OCI-LY7 (cell line): ENCODE data around the gene ADAMTSL2. TPM values are rescaled to one million over a fixed set of nuclear protein-coding genes. Genes with fewer than 3 reads are reported as not detected.

Source experiments
- BruUV-seq: library from RNA; stranded (reverse); fragments of 400-500 nt; replicated peaks from 2 replicates; lab custom pipeline; 2021; lab: Mats Ljungman, UMichigan
- CTCF ChIA-PET: fragments of 300-600 bp; sonication (Branson Sonifier 250); formaldehyde crosslinking; loops from one replicate; lab custom pipeline; 2022; ENCODE audit warnings: antibody characterized with exemption; ENCODE audit not compliant: unreplicated experiment; lab: Charles Lee
- POLR2A ChIA-PET: fragments of 300-600 bp; sonication (Branson Sonifier 250); formaldehyde crosslinking; loops from one replicate; lab custom pipeline; 2022; ENCODE audit warnings: antibody characterized with exemption; lab: Charles Lee
- DNase-seq: peaks from one replicate; pipeline ENCODE4 v3.0.0-alpha.2; 2015; ENCODE audit warnings: low spot score
- H2AFZ ChIP-seq: fragments of 200-600 bp; sonication (generic), shearing (Covaris generic); 2 replicates; pipeline ENCODE4 v1.6.1; 2014; ENCODE audit warnings: mild to moderate bottlenecking, antibody characterized with exemption, low read length, moderate library complexity
- H3K27ac ChIP-seq: fragments of 200-600 bp; sonication (generic); 2 replicates; pipeline ENCODE4 v1.5.1; 2014; ENCODE audit warnings: mixed run types, low read depth, mild to moderate bottlenecking, moderate library complexity, low read length, inconsistent platforms; ENCODE audit not compliant: poor library complexity, severe bottlenecking
- H3K36me3 ChIP-seq: fragments of 200-600 bp; sonication (generic); 2 replicates; pipeline ENCODE4 v1.6.1; 2014; ENCODE audit warnings: mild to moderate bottlenecking, antibody characterized with exemption, low read length, moderate library complexity, mixed read lengths; ENCODE audit not compliant: insufficient read depth
- H3K4me1 ChIP-seq: fragments of 200-600 bp; sonication (generic); 2 replicates; pipeline ENCODE4 v1.5.1; 2014; ENCODE audit warnings: mild to moderate bottlenecking, low read length; ENCODE audit not compliant: insufficient read depth, poor library complexity, severe bottlenecking
- H3K4me2 ChIP-seq: fragments of 200-600 bp; sonication (generic); 2 replicates; pipeline ENCODE4 v1.6.1; 2014; ENCODE audit warnings: mild to moderate bottlenecking, low read length
- H3K4me3 ChIP-seq: fragments of 200-600 bp; sonication (generic); 2 replicates; pipeline ENCODE4 v1.5.1; 2014; ENCODE audit warnings: mild to moderate bottlenecking, low read depth, low read length; ENCODE audit not compliant: poor library complexity, severe bottlenecking
- H3K79me2 ChIP-seq: fragments of 200-600 bp; sonication (generic); 2 replicates; pipeline ENCODE4 v1.6.1; 2016; ENCODE audit warnings: low read depth, mild to moderate bottlenecking, low read length, moderate library complexity, mixed read lengths; ENCODE audit not compliant: insufficient read depth
- H3K9me2 ChIP-seq: fragments of 200-600 bp; sonication (generic); 2 replicates; pipeline ENCODE4 v1.6.1; 2016; ENCODE audit warnings: mild to moderate bottlenecking, low read length, mixed read lengths; ENCODE audit not compliant: insufficient read depth
- H3K9me3 ChIP-seq: fragments of 200-600 bp; sonication (generic); 2 replicates; pipeline ENCODE4 v1.6.1; 2014; ENCODE audit warnings: mild to moderate bottlenecking, mixed run types, low read length, mixed read lengths
- H4K20me1 ChIP-seq: fragments of 200-600 bp; sonication (generic); 2 replicates; pipeline ENCODE4 v1.6.1; 2014; ENCODE audit warnings: mild to moderate bottlenecking, antibody characterized with exemption, low read length, moderate library complexity, mixed read lengths; ENCODE audit not compliant: insufficient read depth
- CTCF ChIP-seq: fragments of 200-600 bp; sonication (generic); conservative IDR thresholded peaks from 2 replicates; pipeline ENCODE4 v1.5.1; 2014; ENCODE audit warnings: mild to moderate bottlenecking, antibody characterized with exemption, low read length, moderate library complexity, mixed read lengths
- EZH2phosphoT487 ChIP-seq: fragments of 200-600 bp; sonication (generic); IDR thresholded peaks from 2 replicates; pipeline ENCODE4 v1.6.1; 2018; ENCODE audit warnings: low read depth, borderline replicate concordance, mild to moderate bottlenecking, mixed run types, antibody characterized with exemption, low read length, moderate library complexity, mixed read lengths
- intact Hi-C: fragments of 100-400 bp; cut with micrococcal nuclease; formaldehyde crosslinking; loops from one replicate; pipeline ENCODE4 v1.10.0; 2022; ENCODE audit not compliant: unreplicated experiment
- total RNA-seq, 2 experiments: library from RNA; depleted of rRNA in 1 of 2; stranded (reverse); fragments of >200 nt in 1 of 2; shearing (Covaris generic) in 1 of 2; gene quantifications; 2 replicates each; pipeline ENCODE4 v1.2.3, GENCODE V29; 2014 to 2022

Gene ADAMTSL2
- total RNA-seq, 2 experiments from 2014 or later, result 0.88 TPM; not detected in 1

DNA sequence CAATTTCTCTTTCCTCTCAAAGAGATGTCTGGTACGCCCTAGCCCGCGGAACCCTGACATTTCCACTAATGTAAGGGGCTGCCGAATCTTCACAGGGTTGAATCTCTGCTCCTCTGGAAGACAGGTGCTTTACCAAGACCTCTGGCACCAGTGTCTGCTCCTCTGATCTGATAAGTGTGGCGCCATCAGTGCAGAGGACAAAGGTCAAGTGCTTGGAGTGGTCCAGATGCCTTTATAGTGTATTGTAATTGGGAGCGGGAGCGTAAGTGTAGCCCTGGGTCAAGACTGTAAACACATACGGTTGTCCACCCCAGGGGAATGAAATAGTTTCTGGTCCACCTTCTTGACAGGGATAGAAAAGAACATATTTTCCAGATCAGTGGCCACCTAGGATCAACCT is 17.7 kb downstream of the ADAMTSL2 start:
- BruUV-seq, result no TSS peak
- no peak for TF ChIP-seq EZH2phosphoT487
- TF ChIP-seq CTCF, result no peak
- Histone ChIP-seq H3K4me2 (no peak overlapping the region), H3K36me3 (no peaks in the 10 kb centered on the region), H3K4me1 (peaks cover 22% of the 10 kb centered on the region), H3K79me2 (no peaks in the 10 kb centered on the region), H3K9me3 (no peaks in the 10 kb centered on the region), H3K4me3 (no peak overlapping the region), H3K27ac (no peak overlapping the region), H2AFZ (no peak overlapping the region), H3K9me2 (no peaks in the 10 kb centered on the region), H4K20me1 (no peaks in the 10 kb centered on the region)
- ChIA-PET CTCF (no interaction called here), POLR2A (no interaction called here)
- intact Hi-C loops, result no loop called here
- no peak for DNase-seq

DNA sequence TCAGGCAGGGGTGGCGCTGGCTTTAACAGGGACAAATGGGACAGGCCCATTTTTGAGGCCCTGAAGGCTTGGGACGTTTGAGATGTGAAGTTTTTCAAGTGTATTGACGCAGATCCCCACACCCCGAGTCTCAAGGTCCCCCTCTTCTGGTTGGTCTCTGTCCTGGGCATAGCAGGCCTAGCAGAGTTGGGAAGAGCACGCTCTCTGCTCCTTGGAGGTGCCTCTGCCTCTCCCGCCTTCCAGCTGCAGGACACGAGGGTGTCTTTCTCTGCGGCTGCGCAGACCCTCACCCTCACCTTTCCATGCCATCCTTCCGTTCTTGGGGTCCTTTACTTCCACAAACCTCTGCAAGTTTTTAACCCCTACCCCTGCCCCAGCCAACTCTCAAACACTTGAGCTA is 18.6 kb downstream of the ADAMTSL2 start:
- no peak overlapping the region for H3K27ac ChIP-seq
- no TSS peak for BruUV-seq
- H2AFZ ChIP-seq, result no peak overlapping the region
- no peaks in the 10 kb centered on the region for H4K20me1 ChIP-seq
- DNase-seq, result no peak
- ChIA-PET CTCF (no interaction called here), POLR2A (no interaction called here)
- TF ChIP-seq CTCF (0 out of 2 replicates have a peak, but pooled peaks have one; percentile 11), EZH2phosphoT487 (no peak)
- H3K4me2 ChIP-seq, result no peak overlapping the region
- no peak overlapping the region for H3K4me3 ChIP-seq
- intact Hi-C loops, result no loop called here
- H3K9me2 ChIP-seq, result no peaks in the 10 kb centered on the region
- H3K79me2 ChIP-seq, result no peaks in the 10 kb centered on the region
- peaks cover 31% of the 10 kb centered on the region for H3K4me1 ChIP-seq
- H3K9me3 ChIP-seq, result no peaks in the 10 kb centered on the region
- no peaks in the 10 kb centered on the region for H3K36me3 ChIP-seq

DNA sequence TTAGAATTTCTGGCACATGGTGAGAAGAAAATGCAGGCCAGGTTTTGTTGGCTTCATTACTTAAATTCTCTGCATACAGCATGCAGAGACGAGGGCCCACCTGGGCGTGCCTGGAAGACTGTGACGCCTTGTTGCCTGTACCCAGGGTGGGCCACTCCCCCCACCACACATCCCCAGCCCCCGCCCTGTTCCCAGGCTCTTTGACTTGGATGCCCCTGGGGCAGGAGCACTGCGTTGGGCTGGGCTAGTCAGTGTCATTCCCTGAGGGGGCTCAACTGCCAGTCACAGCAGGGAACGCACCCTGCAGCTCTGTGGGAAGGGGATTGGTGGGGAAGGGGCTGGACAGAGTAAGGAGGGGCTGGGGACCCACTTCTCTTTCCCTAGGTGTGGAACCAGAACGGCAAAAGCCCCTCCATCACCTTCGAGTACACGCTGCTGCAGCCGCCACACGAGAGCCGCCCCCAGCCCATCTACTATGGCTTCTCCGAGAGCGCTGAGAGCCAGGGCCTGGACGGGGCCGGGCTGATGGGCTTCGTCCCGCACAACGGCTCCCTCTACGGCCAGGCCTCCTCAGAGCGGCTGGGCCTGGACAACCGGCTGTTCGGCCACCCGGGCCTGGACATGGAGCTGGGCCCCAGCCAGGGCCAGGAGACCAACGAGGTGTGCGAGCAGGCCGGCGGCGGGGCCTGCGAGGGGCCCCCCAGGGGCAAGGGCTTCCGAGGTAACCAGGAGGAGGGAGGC is 19.6 kb downstream of the ADAMTSL2 start:
- H3K4me3 ChIP-seq, result no peak overlapping the region
- H2AFZ ChIP-seq, result no peak overlapping the region
- peaks cover 38% of the 10 kb centered on the region for H3K4me1 ChIP-seq
- no peaks in the 10 kb centered on the region for H4K20me1 ChIP-seq
- H3K9me3 ChIP-seq, result no peaks in the 10 kb centered on the region
- no peak for DNase-seq
- H3K36me3 ChIP-seq, result no peaks in the 10 kb centered on the region
- no peaks in the 10 kb centered on the region for H3K9me2 ChIP-seq
- TF ChIP-seq EZH2phosphoT487 (no peak), CTCF (no peak)
- BruUV-seq, result no TSS peak
- POLR2A ChIA-PET, result no interaction called here
- CTCF ChIA-PET, result no interaction called here
- no peak overlapping the region for H3K27ac ChIP-seq
- intact Hi-C loops, result no loop called here
- H3K79me2 ChIP-seq, result no peaks in the 10 kb centered on the region
- no peak overlapping the region for H3K4me2 ChIP-seq
